Stimulated activated naive CD4-positive, alpha-beta T cell treated with Interleukin-2 at 50 U/mL for 16 hours (primary cell): ENCODE data around the gene RNF167.

Source experiments
- DNase-seq: peaks from one replicate; lab custom pipeline; 2025; lab: John Stamatoyannopoulos, UW

Gene RNF167

DNA sequence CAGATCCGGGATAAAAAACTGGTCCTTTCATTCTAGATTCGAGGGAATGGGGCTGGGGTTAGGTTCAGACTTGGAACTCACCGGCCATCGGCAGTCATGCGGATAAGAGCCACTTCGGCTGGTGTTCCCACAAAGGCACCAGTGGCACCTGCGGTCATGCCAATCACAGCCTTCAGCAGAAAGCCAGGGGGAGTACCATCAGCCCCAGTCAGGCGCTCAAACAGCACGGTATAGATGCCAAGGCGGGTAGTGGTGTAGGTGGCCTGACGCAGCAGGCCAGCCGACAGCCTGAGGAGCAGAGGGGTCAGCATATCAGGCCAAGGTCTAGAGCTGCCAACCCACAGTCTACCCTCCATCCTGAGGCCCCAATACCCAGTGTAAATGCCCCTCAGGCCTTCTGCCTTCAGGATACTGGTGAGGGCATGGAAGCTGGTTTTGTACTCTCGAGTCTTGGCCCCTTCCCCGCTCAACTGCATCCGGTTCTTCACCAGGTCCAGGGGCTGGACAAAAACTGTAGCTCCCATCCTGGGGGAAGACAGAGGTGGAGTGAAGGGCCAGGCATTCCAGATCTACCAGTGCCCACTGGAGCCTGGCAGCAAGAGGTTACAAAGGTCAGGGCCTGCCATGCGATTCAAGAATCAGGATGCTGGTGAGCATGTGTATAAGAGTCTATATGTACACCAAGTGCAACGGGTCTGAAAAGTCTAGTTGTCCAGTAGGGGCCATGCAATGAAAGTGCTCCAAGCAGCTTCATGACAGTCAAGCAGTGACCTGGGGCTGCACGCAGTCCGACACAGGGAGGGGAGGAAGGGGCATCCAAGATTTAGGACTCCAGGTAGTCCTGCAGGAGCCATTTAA, 1.2 kb upstream of the RNF167 start:
- DNase-seq, result no peak

DNA sequence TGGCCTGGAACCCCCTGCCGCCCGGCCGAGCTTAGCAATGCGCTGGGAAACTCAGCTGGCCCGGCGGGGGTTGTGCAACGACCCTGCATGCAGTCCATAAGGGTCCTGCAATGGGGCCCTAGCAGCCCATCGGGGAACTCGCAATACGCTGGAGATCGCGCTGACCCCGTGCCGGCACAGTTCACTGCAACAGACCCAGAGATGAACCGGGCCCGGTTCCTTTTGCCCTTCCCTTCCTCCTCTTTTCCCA, 597 bp upstream of the RNF167 start:
- DNase-seq, result no peak

DNA sequence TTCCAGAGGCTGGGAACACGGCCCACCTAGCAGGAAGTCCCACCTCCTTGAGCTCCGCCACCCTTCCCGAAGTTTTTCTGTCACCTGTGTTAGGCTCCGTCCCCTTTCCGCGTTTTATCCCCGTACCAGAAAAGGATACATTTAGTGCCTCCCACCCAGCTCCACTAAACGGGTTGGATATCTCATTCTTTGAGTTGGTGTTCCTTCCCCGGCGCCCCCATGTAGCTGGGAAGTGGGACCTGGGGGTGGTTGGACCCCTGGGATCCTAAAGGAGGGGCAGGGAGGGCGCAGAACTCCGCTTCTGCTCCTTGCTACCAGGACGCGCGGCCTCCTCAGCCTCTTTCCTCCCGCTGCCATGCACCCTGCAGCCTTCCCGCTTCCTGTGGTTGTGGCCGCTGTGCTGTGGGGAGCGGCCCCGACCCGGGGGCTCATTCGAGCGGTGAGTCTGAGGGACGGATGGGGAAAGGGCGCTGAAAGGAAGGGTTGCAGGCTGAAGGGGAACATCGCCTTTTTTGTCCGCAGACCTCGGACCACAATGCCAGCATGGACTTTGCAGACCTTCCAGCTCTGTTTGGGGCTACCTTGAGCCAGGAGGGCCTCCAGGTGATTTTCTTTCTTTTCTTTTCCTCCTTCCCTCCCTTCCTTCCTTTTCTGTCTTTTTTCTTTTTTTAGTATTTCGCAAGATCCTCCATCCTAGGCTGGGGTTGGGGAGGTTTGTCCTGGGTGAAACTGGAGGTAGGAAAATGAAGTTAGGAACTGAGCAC, 669 bp downstream of the RNF167 start:
- DNase-seq, result peak; percentile 17

DNA sequence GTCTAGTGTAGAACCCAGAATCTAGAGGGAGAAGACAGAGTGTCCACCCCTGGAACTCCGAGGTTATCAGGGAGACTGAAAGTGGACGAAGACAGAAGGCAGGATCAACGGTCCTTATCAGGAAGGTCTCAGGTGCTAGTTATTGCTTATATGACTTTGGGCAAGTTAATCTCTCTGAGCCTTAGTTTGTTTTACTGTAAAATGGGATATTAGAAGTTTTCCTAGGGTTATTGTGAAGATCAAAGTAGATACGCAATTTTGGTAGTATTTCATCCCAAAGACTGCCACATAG, 1.2 kb downstream of the RNF167 start:
- DNase-seq, result no peak

DNA sequence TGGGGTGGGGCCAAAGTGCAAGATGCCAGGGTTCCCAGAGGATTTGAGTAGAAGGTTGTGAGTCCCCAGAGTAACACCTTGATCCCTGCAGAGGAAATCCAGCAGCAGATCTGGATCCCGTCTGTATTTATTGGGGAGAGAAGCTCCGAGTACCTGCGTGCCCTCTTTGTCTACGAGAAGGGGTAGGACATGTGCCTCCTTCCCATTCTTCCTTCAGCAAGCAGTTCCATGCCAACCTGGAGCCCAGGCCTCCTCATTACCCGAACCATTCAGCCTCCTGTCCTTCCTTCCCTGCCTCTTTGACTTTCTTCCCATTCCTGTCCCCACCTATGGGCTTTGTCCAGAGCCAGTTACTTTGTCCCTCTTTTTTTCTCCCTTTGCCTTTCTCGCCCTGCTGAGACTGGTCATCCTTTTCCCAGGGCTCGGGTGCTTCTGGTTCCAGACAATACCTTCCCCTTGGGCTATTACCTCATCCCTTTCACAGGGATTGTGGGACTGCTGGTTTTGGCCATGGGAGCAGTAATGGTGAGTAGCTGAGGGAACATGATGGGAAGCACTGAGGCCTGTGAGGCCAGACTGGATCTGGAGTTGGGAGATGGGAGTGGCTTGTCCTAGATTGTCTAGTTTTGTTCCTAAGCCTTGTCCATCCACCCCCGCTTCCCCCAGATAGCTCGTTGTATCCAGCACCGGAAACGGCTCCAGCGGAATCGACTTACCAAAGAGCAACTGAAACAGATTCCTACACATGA, 2.9 kb downstream of the RNF167 start:
- no peak for DNase-seq

DNA sequence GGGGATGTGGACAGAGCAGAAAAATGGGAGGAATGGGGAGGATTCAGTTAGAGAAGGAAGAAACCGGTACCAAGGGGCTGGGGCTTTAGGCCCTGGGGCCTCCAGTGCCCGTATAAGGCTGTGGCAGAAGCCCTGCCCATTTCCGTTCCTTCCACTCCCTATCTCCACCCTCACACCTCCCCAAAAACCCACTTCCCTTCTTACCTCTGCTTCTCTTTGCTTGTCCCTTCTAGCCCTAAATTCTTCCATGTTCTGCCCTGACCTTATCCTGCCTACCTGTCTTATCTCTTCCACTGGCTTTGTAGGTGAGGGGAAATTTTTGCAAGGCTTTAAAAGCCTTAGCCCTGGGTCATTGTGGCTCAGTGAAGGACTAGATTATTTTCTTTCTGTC, 4.1 kb downstream of the RNF167 start:
- DNase-seq, result peak; percentile 21

DNA sequence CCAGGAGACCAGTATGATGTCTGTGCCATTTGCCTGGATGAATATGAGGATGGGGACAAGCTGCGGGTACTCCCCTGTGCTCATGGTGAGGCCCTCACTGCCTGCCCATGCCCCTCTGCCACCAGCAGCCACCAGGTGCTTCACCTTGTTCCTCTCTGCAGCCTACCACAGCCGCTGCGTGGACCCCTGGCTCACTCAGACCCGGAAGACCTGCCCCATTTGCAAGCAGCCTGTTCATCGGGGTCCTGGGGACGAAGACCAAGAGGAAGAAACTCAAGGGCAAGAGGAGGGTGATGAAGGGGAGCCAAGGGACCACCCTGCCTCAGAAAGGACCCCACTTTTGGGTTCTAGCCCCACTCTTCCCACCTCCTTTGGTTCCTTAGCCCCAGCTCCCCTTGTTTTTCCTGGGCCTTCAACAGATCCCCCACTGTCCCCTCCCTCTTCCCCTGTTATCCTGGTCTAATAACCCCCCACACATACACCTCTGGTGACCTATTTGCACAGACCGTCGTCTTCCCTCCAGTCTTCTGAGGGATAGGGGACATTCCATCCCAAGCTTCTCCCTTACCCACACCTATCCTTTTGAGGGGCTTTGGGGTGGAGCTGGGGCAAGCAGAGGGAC, 4.6 kb downstream of the RNF167 start:
- no peak for DNase-seq

DNA sequence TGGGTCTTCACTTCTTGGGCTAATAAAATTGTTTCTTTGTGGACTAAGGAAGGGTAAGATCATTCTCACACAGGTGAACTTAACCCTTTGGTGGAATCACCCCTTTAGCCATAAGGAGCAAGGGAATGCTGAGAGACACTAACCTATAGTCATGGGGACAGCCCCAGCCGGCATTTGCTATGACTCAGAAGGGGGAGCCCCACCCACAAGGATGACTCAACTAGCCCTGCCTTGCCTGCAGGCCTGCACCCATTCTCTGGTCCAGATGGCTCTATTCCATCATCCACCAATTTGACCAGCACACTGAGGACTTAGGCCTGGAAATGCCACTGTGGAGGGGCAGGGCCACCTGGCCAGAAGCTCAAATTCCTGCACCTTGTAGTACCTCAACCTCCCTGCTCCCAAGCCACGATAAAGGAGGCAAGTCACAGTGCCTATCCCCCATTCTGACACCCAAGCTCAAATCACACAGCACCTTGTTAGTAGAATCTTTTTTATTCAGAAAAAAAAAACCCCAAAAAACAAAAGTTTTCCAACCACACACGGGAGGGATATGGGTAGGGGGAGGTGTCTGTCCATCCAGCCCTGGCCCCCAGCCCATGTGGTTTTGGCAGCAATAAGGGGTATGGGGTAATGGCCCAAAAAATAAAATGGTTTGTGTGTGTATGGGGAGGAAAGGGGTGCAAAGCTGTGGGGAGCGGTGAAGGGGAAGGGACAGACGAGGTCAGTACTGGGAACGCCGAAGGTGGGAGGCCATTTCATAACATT, 5.3 kb downstream of the RNF167 start:
- DNase-seq, result peak; percentile 86

DNA sequence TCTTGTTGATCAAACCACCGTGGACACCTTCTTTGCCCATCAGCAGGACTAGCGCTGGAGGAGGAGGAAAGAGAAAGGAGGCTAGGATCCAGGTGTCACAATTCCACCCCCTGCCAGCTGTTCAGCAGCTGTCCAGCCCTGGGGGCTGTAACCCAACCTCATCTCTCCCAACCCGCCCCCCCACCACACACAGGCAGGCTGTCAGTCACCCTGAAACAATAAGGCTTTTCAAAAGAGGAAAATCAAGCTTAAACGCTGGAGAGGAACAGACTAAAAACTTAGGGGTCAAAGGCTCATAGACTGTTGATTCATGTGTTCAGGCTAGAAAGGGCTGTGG, 5.8 kb downstream of the RNF167 start:
- no peak for DNase-seq

DNA sequence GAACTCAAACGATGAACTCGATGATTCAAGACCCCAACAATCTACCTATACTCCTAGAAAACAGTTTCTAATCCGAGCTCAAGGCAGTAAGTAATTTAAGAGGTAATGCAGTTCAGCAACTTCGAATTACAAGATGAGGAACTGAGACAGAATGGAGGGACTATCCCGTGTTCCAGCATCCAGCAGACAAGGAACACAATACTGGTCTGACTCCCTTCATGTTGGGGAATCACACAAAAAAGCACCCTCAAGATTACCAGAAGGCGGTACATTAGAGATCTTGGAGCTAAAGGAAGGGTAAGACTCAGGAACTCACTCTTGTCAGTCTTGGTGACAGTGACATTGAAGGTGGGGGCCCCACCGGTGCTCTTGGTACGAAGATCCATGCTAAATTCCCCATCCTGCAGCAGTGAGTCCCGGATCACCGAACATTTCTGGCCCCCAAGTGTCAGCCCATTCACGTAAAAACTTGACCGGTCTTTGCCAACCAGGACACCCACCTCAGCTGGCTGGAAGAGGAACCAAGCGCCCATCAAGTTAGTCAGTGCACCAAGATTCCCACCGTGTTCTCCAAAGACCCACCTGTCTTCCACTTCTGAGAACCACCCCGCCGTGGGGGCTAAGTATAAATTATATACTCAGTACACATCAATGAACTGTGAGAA, 6.4 kb downstream of the RNF167 start:
- DNase-seq, result no peak

DNA sequence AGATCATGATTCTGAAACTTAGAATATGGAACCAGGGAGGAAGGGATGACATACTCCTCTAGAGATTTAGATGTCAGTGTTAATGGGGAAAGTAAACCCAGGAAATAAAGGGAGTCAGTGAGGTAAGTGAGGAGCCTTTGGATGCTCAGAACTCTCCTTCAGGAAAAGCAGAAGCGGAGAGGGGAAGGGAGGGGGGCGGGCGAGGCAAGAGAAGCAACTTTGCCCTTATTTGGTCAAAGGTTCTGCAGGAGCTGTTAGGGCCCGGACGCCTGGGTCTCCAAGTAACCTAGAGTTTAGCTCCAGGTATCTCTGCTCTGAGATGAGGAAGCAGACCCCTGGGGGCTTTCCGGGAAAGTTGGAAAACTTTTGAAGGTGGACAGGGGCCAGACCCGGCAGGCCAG, 6.9 kb downstream of the RNF167 start:
- peak; percentile 46 for DNase-seq

DNA sequence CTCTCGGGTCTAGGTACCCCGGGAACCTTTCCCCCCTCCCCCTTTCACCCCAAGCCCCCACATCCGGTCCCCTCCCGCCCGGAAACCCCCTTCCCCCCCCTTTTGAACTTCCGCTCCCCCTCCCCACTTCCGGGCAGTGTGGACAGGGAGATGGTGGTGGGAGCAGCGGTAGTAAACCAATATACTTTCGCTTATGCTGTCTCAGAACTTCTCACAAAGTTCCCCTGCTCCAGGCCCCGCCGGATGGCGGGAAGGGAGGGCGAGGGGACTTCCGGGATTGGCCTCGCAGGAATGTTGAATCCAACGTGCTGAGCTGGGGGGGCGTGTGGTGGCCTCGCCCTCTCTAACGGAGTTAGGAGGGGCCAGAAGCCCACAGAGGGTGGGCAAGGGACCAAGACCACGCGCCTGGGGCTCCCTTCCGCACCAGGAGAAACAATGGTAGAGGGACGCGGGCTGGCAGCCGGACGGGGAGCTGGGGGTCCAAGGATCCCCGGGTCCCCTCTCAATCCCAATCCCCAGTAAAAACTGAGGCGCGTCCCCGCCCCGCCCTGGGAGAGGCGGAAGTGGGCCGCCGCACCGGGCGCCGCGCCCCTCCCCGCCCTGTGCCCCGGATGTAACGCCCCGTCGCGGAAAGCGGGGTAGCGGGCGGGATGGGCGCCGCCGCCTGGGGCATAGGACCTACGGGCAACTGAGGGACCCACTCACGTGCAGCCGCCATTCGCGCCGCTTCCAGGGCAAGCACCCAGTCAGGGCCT, 7.5 kb downstream of the RNF167 start:
- DNase-seq, result peak; percentile 59

DNA sequence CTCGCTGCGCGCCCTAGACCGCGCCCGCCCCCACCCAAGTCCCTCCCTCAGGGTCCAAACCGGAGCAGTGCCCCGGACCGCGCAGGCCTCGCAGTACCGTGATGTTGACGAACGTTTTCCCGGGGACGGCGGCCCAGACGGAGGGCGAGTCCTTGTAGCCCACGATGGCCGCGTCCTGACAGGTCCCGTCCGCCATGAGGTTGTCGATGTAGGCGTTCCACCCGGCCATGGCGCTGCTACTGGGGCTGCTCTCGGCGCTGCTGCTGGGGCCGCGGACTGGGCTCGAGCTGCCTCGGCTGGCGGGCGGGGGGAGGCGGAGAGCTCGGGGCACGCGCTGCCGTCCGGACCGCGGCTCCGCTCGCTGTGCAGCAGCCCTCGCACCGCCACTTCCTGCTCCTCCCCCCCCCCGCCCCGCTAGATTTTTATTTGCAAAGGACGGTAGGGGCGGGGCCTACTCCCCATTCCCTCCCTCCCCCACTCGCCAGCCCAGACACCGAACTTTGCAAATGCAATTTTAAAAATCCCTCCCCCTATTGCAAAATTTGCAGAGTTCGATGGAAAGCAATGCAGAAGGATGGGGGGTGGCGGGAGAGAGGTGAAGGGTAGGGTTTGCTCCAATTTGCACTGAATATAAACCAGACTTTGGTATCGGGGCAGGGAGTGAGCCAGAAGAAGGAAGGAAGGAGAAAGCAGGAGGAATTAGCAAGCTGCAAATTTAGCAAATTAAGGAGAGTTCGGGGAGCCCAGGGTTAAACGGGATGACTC, 8.3 kb downstream of the RNF167 start, which contains the start of gene PFN1:
PFN1 (minus strand) TSS at position 365 of the 765 bp plus-strand sequence; CDS start at position 229, 136 bp downstream.
- peak; percentile 95 for DNase-seq

DNA sequence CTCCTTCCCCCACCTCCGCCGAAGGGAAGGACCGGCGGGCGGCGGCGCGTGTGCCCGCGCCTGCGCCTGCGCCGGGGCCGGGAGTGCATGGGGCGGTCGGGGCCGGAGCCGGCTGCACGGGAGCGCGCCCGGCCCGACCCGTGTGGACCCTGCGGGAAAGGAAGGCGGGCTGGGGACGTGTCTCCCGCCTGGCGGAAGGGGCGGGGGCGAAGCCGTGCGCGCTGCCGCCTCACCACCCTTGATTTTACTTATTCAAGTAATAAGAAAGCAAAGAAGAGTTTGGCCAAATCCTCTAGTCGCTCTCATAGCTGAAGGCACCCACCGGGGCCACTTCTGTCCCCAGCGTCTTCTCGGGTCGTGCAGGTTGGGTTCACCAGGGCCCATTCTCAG, 8.9 kb downstream of the RNF167 start:
- peak; percentile 68 for DNase-seq

DNA sequence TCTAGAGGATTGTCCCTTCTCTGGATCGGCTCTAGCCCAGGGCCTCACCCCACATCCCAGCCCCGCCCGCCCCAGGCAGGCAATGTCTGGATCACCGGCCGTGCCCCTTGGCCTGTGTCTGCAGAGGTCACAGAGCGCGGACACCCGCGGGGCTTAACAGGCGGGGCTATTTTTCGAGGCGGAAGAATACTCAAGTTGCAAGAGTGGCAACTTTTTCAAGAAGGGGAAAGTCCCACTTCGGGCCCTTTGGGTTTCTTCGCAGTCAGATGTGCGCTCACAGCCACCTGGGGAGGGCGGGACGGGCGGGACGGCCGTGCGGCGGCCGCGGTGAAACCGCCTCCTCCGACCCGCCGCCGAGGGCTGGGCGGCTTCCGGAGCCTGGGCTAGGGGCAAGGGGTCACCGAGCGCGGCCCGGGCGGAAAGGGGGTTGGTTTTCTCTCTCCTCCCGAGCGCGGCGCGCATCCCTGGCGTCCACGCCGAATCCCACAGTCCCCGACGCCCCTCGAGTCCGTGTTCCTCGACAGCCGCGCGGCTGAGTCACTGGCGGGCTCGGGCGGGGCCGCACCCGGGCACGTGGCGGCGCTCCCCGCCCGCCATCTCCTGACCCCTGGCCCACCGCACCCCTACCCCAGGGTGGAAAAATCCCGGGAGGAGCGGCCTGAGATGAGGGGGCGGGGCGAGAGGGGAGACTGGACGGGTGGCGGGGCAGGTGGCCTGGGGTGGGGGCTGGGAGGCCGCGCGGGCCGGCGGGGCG, 9.4 kb downstream of the RNF167 start:
- peak; percentile 78 for DNase-seq

DNA sequence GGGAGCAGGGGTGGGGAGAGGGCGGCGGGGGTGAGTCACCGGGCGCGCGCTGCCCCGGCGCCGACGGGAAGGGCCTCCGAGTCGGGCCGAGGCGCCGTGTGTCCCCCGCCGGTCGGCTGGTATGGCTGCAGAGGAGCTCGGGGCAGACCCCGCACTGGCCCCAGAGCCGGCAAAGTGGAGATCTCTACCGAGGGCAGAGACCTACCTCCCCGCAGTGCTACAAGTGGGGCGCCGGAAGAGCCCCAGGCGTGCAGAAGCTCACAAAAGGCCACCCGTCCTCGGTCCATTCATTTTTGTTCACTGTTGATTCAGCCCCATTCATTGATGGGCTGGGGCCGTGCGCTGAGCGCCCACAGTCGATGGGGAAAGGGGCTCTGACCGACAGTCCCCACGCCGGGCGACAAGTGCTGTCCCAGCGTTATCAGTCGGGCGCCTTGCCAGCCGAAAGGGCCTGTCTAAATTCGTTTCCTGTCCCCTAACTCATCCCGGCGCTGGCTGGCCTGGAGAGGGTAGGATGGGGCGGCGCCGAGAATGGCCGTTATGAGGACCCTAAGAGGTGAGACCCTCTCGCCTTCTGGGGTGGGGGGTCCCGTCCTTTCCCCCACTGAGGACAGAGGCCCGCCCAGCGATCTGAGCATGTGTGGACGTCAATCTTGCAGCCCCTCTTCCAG, 10.1 kb downstream of the RNF167 start:
- no peak for DNase-seq

DNA sequence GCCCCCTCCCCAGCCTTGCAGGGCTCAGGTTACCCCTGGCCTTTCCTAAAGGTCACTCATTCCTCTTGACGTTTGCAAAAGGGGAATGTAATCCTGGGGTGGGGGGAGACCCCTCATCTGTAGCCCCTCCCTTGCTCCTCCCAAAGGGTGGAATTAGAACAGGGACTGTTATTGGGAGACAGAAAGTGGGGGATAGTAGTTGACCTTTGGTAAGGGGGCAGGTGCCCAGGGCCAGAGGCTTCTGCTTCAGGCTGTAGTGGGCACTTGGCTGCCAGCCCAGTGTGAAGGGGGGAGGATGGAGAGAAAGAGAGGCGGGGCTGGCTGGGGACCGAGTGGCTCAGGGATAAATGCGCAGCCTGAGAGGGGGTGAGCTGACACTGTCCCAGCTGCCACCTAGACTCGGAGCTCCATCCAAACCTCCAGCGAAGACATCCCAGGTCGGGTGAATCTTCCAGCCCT, 10.7 kb downstream of the RNF167 start, which contains the start of gene ENO3:
ENO3 (plus strand) TSS at position 374 of the 459 bp plus-strand sequence. CDS start 711 bp downstream, outside the sequence.
- DNase-seq, result no peak

DNA sequence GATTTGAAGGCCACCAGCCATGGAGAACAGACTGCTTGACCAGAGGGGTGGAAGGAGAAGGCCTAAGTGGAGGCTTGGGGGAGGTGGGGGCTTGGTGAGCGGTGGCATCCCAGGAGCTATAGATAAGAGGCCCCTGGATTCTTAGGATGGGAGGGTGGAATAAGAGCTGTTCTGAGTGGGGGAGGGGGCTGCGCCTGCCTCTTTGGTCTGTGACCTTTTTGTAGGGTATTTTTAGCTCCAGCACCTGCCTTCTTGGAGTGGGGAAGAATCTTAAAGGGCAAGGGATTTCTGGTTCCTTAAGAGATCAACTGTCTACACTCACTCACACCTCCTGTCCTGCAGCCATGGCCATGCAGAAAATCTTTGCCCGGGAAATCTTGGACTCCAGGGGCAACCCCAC, 11.4 kb downstream of the RNF167 start:
- DNase-seq, result no peak
